Psoas muscle (tissue), 8 donors: ENCODE results near the gene SIL1. TPM values are rescaled to one million over a fixed set of nuclear protein-coding genes. Genes with fewer than 3 reads are reported as not detected.

Experiments used
- ATAC-seq, 4 donors: fragments of 200-7000 bp; cut with Tn5 transposase; one replicate each; pipeline ENCODE4 v1.9.1; 2020; ENCODE audit warnings: moderate library complexity in 3 of 4, mild to moderate bottlenecking in 2 of 4
- DNase-seq, 2 donors: peaks; one replicate each; pipeline ENCODE4 v3.0.0-alpha.2; 2020
- H3K27ac ChIP-seq: fragments of 200-600 bp; one replicate; pipeline ENCODE4 v1.8.0; 2022
- H3K27me3 ChIP-seq, 3 donors: fragments of 200-600 bp in 1 of 3; one replicate each; pipeline versions ENCODE4 v1.6.1 to v1.8.0; 2013 to 2022; ENCODE audit warnings: low read length in 2 of 3, mild to moderate bottlenecking in 2 of 3, moderate library complexity in 1 of 3; ENCODE audit not compliant: insufficient read depth in 3 of 3
- H3K36me3 ChIP-seq, 2 donors: fragments of 200-600 bp in 1 of 2; one replicate each; pipeline versions ENCODE4 v1.6.1 to v1.8.0; 2013 to 2022; ENCODE audit warnings: low read depth in 1 of 2, mild to moderate bottlenecking in 1 of 2, moderate library complexity in 1 of 2; ENCODE audit not compliant: insufficient read depth in 1 of 2
- H3K4me1 ChIP-seq: fragments of 200-600 bp; one replicate; pipeline ENCODE4 v1.8.0; 2022
- H3K4me3 ChIP-seq: fragments of 200-600 bp; one replicate; pipeline ENCODE4 v1.8.0; 2022; ENCODE audit warnings: mild to moderate bottlenecking
- H3K9me3 ChIP-seq: fragments of 200-600 bp; one replicate; pipeline ENCODE4 v1.8.0; 2022
- WGBS, 3 donors: extraction: QIAGEN DNeasy Blood & Tissue Kit; methylation state at CpG; one replicate each; pipeline versions ENCODE4 v1.1.6 to v1.1.7; 2013; 5-methylcytosine and 5-hydroxymethylcytosine counted together
- intact Hi-C, 2 donors: fragments of 100-400 bp; cut with DNase I; formaldehyde crosslinking; loops; one replicate each; pipeline versions ENCODE4 v1.11.0 to v1.14.2; 2022
- polyA plus RNA-seq, 3 donors: library from polyadenylated mRNA; stranded (reverse); fragments of 200-250 nt; gene quantifications; one replicate each; pipeline ENCODE4 v1.2.3, GENCODE V29; 2013
- total RNA-seq, 4 donors: library from RNA; stranded (reverse); fragmentation: NEBNext Ultra II Directional in 2 of 4; extraction: Animal tissue kit (Norgen Biotek cat#: 25700) in 2 of 4; gene quantifications; one replicate each; pipeline versions ENCODE4 v1.2.1 to v1.2.4, GENCODE V29; 2021 to 2023
- TF ChIP-seq, protein P1 (sequence below): fragments of 200-600 bp; IDR thresholded peaks from one replicate; pipeline ENCODE4 v1.8.0; 2022; ENCODE audit warnings: antibody characterized with exemption
- donor health status: healthy with polysubstance abuse.
- donor health status: DM: no; HTN: no; CAD: no; lungs with moderate emphysema.
- donor health status: Bipolar disorder and iron deficiency.
- donor health status: healthy.
- donor health status: DM: yes; HTN: yes; CAD: no.
- donor health status: DM: no; HTN: no; CAD: no.
- donor health status: DM: no; HTN: no; CAD: no.
- donor health status: DM: yes; HTN: yes; CAD: no.

Gene SIL1
- total and polyA plus RNA-seq, 7 donors, result 27.1 to 52.9 (median 41.0) TPM

DNA sequence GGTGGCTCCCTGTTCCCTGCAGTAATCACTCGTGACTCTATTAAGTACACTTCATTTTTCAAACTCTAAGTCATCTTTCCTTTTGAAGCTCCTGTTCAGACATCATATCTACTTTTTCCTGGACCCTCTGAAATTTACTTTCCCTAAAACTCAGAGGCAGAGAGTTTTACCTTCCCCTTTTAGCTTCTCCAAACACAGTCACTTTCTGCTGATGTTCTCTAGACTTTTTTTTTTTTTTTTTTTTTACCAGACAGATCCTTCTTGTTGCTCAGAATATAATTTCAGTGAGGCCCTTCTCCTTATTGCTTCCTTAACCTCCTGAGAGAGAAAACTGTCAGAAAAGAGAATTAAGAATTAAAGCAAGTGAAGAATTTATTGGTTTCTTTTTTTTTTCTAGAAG, 236.4 kb downstream of the SIL1 start:
- WGBS, 3 donors, result 80 to 96% (median 89%) methylated on average over 1 of the region's 1 CpG
- no peaks in the 10 kb centered on the region for H3K4me1 ChIP-seq
- H3K36me3 ChIP-seq, result no peaks in the 10 kb centered on the region
- TF ChIP-seq, protein P1, sequence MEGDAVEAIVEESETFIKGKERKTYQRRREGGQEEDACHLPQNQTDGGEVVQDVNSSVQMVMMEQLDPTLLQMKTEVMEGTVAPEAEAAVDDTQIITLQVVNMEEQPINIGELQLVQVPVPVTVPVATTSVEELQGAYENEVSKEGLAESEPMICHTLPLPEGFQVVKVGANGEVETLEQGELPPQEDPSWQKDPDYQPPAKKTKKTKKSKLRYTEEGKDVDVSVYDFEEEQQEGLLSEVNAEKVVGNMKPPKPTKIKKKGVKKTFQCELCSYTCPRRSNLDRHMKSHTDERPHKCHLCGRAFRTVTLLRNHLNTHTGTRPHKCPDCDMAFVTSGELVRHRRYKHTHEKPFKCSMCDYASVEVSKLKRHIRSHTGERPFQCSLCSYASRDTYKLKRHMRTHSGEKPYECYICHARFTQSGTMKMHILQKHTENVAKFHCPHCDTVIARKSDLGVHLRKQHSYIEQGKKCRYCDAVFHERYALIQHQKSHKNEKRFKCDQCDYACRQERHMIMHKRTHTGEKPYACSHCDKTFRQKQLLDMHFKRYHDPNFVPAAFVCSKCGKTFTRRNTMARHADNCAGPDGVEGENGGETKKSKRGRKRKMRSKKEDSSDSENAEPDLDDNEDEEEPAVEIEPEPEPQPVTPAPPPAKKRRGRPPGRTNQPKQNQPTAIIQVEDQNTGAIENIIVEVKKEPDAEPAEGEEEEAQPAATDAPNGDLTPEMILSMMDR, result no peak
- intact Hi-C loops, result no loop called here
- no peaks in the 10 kb centered on the region for H3K9me3 ChIP-seq
- no peaks in the 10 kb centered on the region for H3K27me3 ChIP-seq
- H3K27ac ChIP-seq, result no peak overlapping the region
- no peak overlapping the region for H3K4me3 ChIP-seq
- no peak for ATAC-seq
- DNase-seq, result no peak

DNA sequence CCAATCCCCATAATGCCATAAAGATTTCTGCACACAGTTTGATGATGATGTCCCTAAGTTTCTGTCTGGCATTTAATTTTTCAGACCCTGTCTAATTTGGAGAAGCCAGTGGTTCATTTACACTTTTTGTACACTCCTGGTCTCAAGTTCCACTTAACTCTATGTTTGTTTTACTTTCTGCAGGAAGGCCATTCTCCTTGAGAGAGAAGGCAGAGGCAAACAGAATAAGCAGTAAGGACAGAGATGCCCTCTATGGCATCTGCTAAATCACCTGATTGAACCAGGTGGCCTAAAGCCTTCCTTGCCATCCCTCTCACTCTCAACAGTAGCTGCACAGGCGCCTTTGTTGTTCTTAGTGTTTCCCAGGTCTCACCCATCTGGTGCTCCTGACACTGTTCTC, 236.9 kb downstream of the SIL1 start:
- 94 to 100% (median 97%) methylated on average over 1 of the region's 1 CpG for WGBS, 3 donors
- no peak for DNase-seq
- H3K4me3 ChIP-seq, result no peak overlapping the region
- H3K36me3 ChIP-seq, result no peaks in the 10 kb centered on the region
- no peak for ATAC-seq
- H3K4me1 ChIP-seq, result no peaks in the 10 kb centered on the region
- no peaks in the 10 kb centered on the region for H3K9me3 ChIP-seq
- no peak overlapping the region for H3K27ac ChIP-seq
- TF ChIP-seq, protein P1, result no peak
- no peaks in the 10 kb centered on the region for H3K27me3 ChIP-seq
- intact Hi-C loops, result no loop called here

DNA sequence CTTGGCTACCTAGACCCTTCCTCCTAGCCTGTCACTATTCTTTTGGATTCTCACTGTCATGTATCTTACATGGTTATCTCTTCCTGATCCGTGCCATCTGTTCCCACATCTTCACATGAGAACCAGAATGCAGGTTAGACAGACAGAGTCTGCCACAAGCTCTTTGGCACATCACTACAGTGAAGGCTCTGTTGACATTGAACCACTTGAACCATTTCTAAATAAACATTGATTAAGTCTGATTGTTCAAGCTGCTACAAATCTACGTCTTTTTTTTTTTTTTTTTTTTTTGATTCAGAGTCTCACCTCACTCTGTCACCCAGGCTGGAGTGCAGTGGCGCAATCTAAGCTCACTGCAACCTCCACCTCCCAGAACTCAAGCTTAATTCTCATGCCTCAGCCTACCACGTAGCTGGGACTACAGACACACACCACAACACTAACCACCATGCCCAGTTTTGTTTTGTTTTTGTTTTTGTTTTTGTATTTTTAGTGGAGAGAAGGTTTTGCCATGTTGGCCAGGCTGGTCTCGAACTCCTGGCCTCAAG, 237.9 kb downstream of the SIL1 start:
- no peak for ATAC-seq
- TF ChIP-seq, protein P1, result no peak
- WGBS, 3 donors, result 92 to 94% (median 92%) methylated on average over 5 of the region's 5 CpGs
- peaks cover 9% of the 10 kb centered on the region for H3K4me1 ChIP-seq
- no peak overlapping the region for H3K4me3 ChIP-seq
- H3K27me3 ChIP-seq, result no peaks in the 10 kb centered on the region
- H3K36me3 ChIP-seq, result no peaks in the 10 kb centered on the region
- no peak overlapping the region for H3K27ac ChIP-seq
- H3K9me3 ChIP-seq, result no peaks in the 10 kb centered on the region
- no peak for DNase-seq
- intact Hi-C loops, result no loop called here

DNA sequence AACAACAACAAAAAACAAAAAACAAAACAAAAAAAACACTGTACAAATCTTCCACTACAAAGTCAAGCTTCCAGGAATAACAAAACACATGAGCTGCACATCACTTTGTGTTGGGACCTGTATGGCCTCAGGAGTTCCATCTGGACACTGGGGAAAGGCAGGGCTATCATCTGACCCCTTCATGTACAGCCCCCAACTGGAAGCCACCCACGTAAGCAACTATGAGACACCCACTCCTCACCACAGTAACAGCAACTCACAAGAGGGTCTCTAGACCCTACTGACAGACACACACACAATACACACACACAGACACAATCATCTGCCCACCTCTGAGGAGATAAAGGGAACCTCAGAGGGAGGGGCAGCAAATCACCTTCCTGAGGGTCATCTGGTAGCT, 241.4 kb downstream of the SIL1 start:
- WGBS, 3 donors, result 88 to 100% (median 92%) methylated on average over 1 of the region's 1 CpG

More for the DNA sequence above, 241.4 kb downstream of the SIL1 start:
- Histone ChIP-seq H3K27me3 (no peaks in the 10 kb centered on the region), H3K27ac (no peak overlapping the region), H3K4me1 (peaks cover 43% of the 10 kb centered on the region), H3K36me3 (no peaks in the 10 kb centered on the region), H3K9me3 (no peaks in the 10 kb centered on the region), H3K4me3 (no peak overlapping the region)
- intact Hi-C loops, result no loop called here
- no peak for DNase-seq
- ATAC-seq, result no peak
- TF ChIP-seq, protein P1, result no peak
